Endothelial cell of umbilical vein (primary cell): ENCODE results near the gene LHX2. TPM values are rescaled to one million over a fixed set of nuclear protein-coding genes. Genes with fewer than 3 reads are reported as not detected.

Experiments used
- BruUV-seq: library from RNA; stranded (reverse); fragments of 400-500 nt; replicated peaks from 2 replicates; lab custom pipeline; 2021; lab: Mats Ljungman, UMichigan
- CTCF ChIA-PET: fragments of 300-600, 350-600 bp; sonication (Branson Sonifier 250); formaldehyde crosslinking; loops from one replicate; lab custom pipeline; 2021; ENCODE audit warnings: antibody characterized with exemption, inconsistent platforms; lab: Charles Lee
- POLR2A ChIA-PET: fragments of 300-600, 350-600 bp; sonication (Branson Sonifier 250); formaldehyde crosslinking; loops from one replicate; lab custom pipeline; 2021; ENCODE audit warnings: antibody characterized with exemption, inconsistent platforms; lab: Charles Lee
- DNase-seq: peaks from one replicate; pipeline ENCODE4 v3.0.0-alpha.2; 2011; ENCODE audit warnings: low read depth, low spot score
- FAIRE-seq: peaks from 2 replicates; lab custom pipeline; 2011; peaks lifted over from hg19 to GRCh38; lab: Jason Lieb, UNC
- H2AFZ ChIP-seq: 2 replicates; pipeline ENCODE4 v1.6.0; 2012; ENCODE audit warnings: low read depth, low read length, control low read depth, inconsistent platforms
- H3K27ac ChIP-seq: 2 replicates; pipeline ENCODE4 v1.5.1; 2011; ENCODE audit warnings: low read depth, mild to moderate bottlenecking, control low read depth, low read length, moderate library complexity; ENCODE audit not compliant: insufficient read depth
- H3K27me3 ChIP-seq, 2 experiments: 2 replicates each; pipeline versions ENCODE4 v1.6.0 to v1.6.1; 2011; ENCODE audit warnings: low read length in 2 of 2, mixed read lengths in 1 of 2; ENCODE audit not compliant: control insufficient read depth in 2 of 2, insufficient read depth in 2 of 2
- H3K36me3 ChIP-seq, 2 experiments: 2 replicates in 1 of 2; 3 replicates in 1 of 2; pipeline ENCODE4 v1.5.1; 2011; ENCODE audit warnings: low read length in 2 of 2, mild to moderate bottlenecking in 1 of 2, moderate library complexity in 1 of 2; ENCODE audit not compliant: control insufficient read depth in 2 of 2, insufficient read depth in 2 of 2; ENCODE audit errors: extremely low read depth in 1 of 2
- H3K4me1 ChIP-seq: 3 replicates; pipeline ENCODE4 v1.5.1; 2011; ENCODE audit warnings: mild to moderate bottlenecking, low read length; ENCODE audit not compliant: control insufficient read depth, insufficient read depth; ENCODE audit errors: extremely low read depth
- H3K4me2 ChIP-seq: 2 replicates; pipeline ENCODE4 v1.6.1; 2011; ENCODE audit warnings: low read length, control low read depth, mixed read lengths; ENCODE audit not compliant: insufficient read depth
- H3K4me3 ChIP-seq, 3 experiments: fragments of 200-600 bp in 1 of 3; sonication (generic), shearing (Covaris generic) in 1 of 3; replicated peaks in 1 of 3; 2 replicates each; pipeline ENCODE4 v1.5.1; 2011 to 2016; ENCODE audit warnings: control low read depth in 3 of 3, low read length in 3 of 3, mild to moderate bottlenecking in 2 of 3, inconsistent platforms in 1 of 3, low read depth in 1 of 3, moderate library complexity in 1 of 3; ENCODE audit not compliant: insufficient read depth in 1 of 3
- H3K79me2 ChIP-seq: 2 replicates; pipeline ENCODE4 v1.6.0; 2012; ENCODE audit warnings: low read length, inconsistent platforms; ENCODE audit not compliant: control insufficient read depth, insufficient read depth
- H3K9ac ChIP-seq: replicated peaks from 2 replicates; pipeline ENCODE3; 2011; ENCODE audit warnings: low read length, control low read depth; ENCODE audit not compliant: insufficient read depth; ENCODE audit errors: extremely low read depth
- H3K9me1 ChIP-seq: replicated peaks from 3 replicates; pipeline ENCODE4 v1.6.0; 2011; ENCODE audit warnings: mild to moderate bottlenecking, low read length; ENCODE audit not compliant: control insufficient read depth, insufficient read depth; ENCODE audit errors: extremely low read depth
- H3K9me3 ChIP-seq: replicated peaks from 2 replicates; pipeline ENCODE4 v1.5.1; 2012; ENCODE audit warnings: low read length, inconsistent platforms; ENCODE audit not compliant: control insufficient read depth, insufficient read depth
- H4K20me1 ChIP-seq: replicated peaks from 2 replicates; pipeline ENCODE3; 2011; ENCODE audit warnings: mild to moderate bottlenecking, low read length; ENCODE audit not compliant: control insufficient read depth, insufficient read depth; ENCODE audit errors: extremely low read depth
- EZH2 ChIP-seq: IDR thresholded peaks from 2 replicates; pipeline ENCODE4 v1.6.1; 2012; ENCODE audit warnings: borderline replicate concordance, low read depth, mild to moderate bottlenecking, moderate library complexity, low read length, inconsistent platforms; ENCODE audit not compliant: severe bottlenecking
- FOS ChIP-seq: IDR thresholded peaks from 2 replicates; pipeline ENCODE4 v1.6.1; 2011; ENCODE audit warnings: mild to moderate bottlenecking, low read length, moderate library complexity, borderline replicate concordance; ENCODE audit not compliant: insufficient read depth
- GATA2 ChIP-seq: IDR thresholded peaks from 2 replicates; pipeline ENCODE4 v1.7.0; 2011; ENCODE audit warnings: low read depth, mild to moderate bottlenecking, moderate library complexity, mixed read lengths, low read length; ENCODE audit not compliant: insufficient read length, insufficient read depth
- JUN ChIP-seq: IDR thresholded peaks from 2 replicates; pipeline ENCODE4 v1.6.1; 2011; ENCODE audit warnings: borderline replicate concordance, low read depth; ENCODE audit not compliant: insufficient read length, insufficient read depth
- MYC ChIP-seq: IDR thresholded peaks from one replicate; pipeline ENCODE4 v1.6.1; 2011; ENCODE audit warnings: mild to moderate bottlenecking, low read depth, low read length
- POLR2A ChIP-seq: IDR thresholded peaks from 2 replicates; pipeline ENCODE4 v1.6.1; 2012; ENCODE audit warnings: low read depth, mild to moderate bottlenecking, control low read depth, low read length
- POLR2AphosphoS5 ChIP-seq: IDR thresholded peaks from 2 replicates; pipeline ENCODE4 v1.6.1; 2012; ENCODE audit warnings: low read depth, mild to moderate bottlenecking, control low read depth, low read length, moderate library complexity; ENCODE audit not compliant: insufficient read depth
- dilution Hi-C: fragments of 300-500 bp; cut with MboI; formaldehyde crosslinking; loops from one replicate; pipeline ENCODE4 v1.15.0; 2019; ENCODE audit warnings: low sequenced_read_pairs; ENCODE audit not compliant: extremely low pct_ligation_motif_present
- intact Hi-C: fragments of 100-400 bp; cut with micrococcal nuclease; formaldehyde crosslinking; loops from one replicate; pipeline ENCODE4 v1.10.0; 2022
- polyA plus RNA-seq, 4 experiments: library from polyadenylated mRNA; depleted of rRNA in 3 of 4; stranded (reverse) in 3 of 4; unstranded in 1 of 4; fragments of >200 nt; gene quantifications; 2 replicates each; pipeline versions ENCODE4 v1.2.1 to v1.2.3, GENCODE V29; 2011 to 2012; ENCODE audit warnings: missing spikeins in 1 of 4
- total RNA-seq: library from RNA; stranded (reverse); gene quantifications from 2 replicates; pipeline ENCODE4 v1.2.3, GENCODE V29; 2021
- TF ChIP-seq, protein P1 (sequence below), 2 donors: IDR thresholded peaks; 1 replicate in 1 of 2; 2 replicates in 1 of 2; pipeline ENCODE4 v1.5.1; 2011; ENCODE audit warnings: low read length in 2 of 2, mild to moderate bottlenecking in 2 of 2, moderate library complexity in 2 of 2, control low read depth in 1 of 2, inconsistent platforms in 1 of 2, low read depth in 1 of 2; ENCODE audit not compliant: insufficient read depth in 1 of 2; ENCODE audit errors: extremely low read depth in 1 of 2
- TF ChIP-seq, protein P2 (sequence below): IDR thresholded peaks from 2 replicates; pipeline ENCODE4 v1.6.1; 2011; ENCODE audit not compliant: insufficient read depth, insufficient read length

LHX2 gene
- total and polyA plus RNA-seq, 2 donors (not counting 3 experiments of a cell fraction or from before 2014, with no cell fraction given): not detected

DNA sequence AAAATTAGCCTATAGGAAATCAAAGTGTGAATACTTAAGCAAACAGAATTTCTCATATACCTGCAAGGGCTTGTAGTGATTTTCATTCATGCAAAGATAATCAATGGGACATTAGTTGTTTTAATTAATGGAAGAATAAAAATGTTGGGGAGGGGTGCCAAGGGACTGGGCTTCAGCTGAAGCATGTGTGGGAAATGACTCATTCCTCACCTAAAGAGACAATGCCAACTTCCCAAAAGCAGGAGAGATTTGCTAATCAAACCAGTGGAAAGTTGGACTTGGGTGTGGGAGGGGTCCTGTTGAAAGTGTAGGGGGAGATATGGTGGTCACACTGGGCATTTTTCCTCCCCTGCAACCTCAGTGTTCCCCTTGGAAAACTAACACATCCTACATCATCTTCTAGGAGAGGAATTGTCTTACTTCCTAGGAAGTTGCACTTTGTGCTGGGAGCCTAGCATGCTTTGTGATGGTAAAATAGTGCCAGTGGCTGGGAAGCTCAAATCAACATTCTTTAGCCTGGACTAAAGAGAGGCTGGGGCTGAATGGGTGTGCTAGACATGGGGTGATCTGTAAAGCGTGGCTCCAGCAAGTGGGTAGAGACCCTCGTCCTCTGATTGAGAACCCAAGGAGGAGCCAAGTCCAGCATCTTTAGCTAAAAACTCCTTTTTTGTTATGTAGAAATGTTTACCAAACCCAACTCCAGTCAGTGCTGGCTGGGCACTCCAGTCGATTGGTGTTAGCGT lies 6.4 kb upstream of the LHX2 start:
- ChIA-PET CTCF (interaction anchor here (2.5 kb wide), 1 partner anchor 36 kb away, joined by 9 read pairs; no protein-coding TSS in a partner anchor), POLR2A (no interaction called here)
- H3K36me3 ChIP-seq: no peaks in the 10 kb centered on the region
- no peaks in the 10 kb centered on the region for H3K79me2 ChIP-seq
- H3K4me2 ChIP-seq: no peak overlapping the region
- peaks cover 96 to 100% of the 10 kb centered on the region in 2 experiments for H3K27me3 ChIP-seq
- intact Hi-C loops: no loop called here
- no peak overlapping the region for H2AFZ ChIP-seq
- peaks cover 2% of the 10 kb centered on the region for H4K20me1 ChIP-seq
- dilution Hi-C loops: no loop called here
- H3K4me1 ChIP-seq: no peaks in the 10 kb centered on the region
- no TSS peak for BruUV-seq
- FAIRE-seq (peak; percentile 15), DNase-seq (no peak)
- no peak overlapping the region for H3K9ac ChIP-seq
- H3K9me3 ChIP-seq: no peaks in the 10 kb centered on the region
- TF ChIP-seq EZH2 (no peak), MYC (no peak), POLR2A (no peak), JUN (no peak), GATA2 (no peak), POLR2AphosphoS5 (no peak), FOS (no peak)
- TF ChIP-seq, protein P1, sequence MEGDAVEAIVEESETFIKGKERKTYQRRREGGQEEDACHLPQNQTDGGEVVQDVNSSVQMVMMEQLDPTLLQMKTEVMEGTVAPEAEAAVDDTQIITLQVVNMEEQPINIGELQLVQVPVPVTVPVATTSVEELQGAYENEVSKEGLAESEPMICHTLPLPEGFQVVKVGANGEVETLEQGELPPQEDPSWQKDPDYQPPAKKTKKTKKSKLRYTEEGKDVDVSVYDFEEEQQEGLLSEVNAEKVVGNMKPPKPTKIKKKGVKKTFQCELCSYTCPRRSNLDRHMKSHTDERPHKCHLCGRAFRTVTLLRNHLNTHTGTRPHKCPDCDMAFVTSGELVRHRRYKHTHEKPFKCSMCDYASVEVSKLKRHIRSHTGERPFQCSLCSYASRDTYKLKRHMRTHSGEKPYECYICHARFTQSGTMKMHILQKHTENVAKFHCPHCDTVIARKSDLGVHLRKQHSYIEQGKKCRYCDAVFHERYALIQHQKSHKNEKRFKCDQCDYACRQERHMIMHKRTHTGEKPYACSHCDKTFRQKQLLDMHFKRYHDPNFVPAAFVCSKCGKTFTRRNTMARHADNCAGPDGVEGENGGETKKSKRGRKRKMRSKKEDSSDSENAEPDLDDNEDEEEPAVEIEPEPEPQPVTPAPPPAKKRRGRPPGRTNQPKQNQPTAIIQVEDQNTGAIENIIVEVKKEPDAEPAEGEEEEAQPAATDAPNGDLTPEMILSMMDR (IDR thresholded peaks at IDR 0.05; ENCODE audit: extremely low read depth in 1 of 2, insufficient read depth in 1 of 2, low read depth in 1 of 2, low read length in 2 of 2): no peak
- TF ChIP-seq, protein P2, sequence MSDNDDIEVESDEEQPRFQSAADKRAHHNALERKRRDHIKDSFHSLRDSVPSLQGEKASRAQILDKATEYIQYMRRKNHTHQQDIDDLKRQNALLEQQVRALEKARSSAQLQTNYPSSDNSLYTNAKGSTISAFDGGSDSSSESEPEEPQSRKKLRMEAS: no peak
- no peaks in the 10 kb centered on the region for H3K9me1 ChIP-seq
- no peak overlapping the region for H3K4me3 ChIP-seq
- no peak overlapping the region for H3K27ac ChIP-seq
